Bronchial epithelial cell (primary cell): ENCODE measurements around the gene SCN2B. TPM values are rescaled to one million over a fixed set of nuclear protein-coding genes. Genes with fewer than 3 reads are reported as not detected.
"Not testable (repeated sequence)": the region's sequence is repeated elsewhere in the genome, so short reads cannot be mapped to it uniquely, and the experiment has no call there.

Experiments
- DNase-seq: peaks from one replicate; pipeline ENCODE4 v3.0.0-alpha.2; 2010; ENCODE audit warnings: low read depth
- FAIRE-seq: peaks from 2 replicates; lab custom pipeline; 2011; peaks lifted over from hg19 to GRCh38; lab: Jason Lieb, UNC
- H3K27me3 ChIP-seq: 2 replicates; pipeline ENCODE4 v1.5.1; 2011; ENCODE audit warnings: low read length; ENCODE audit not compliant: control insufficient read depth, insufficient read depth
- H3K36me3 ChIP-seq: 2 replicates; pipeline ENCODE4 v1.5.1; 2011; ENCODE audit warnings: low read length; ENCODE audit not compliant: control insufficient read depth, insufficient read depth
- H3K4me3 ChIP-seq: 2 replicates; pipeline ENCODE4 v1.5.1; 2011; ENCODE audit warnings: mild to moderate bottlenecking, low read depth, low read length, control low read depth
- total RNA-seq: library from RNA; depleted of rRNA; stranded (reverse); fragments of >200 nt; gene quantifications from 2 replicates; pipeline ENCODE4 v1.2.1, GENCODE V29; 2014
- TF ChIP-seq, protein P1 (sequence below): IDR thresholded peaks from 2 replicates; pipeline ENCODE4 v1.5.1; 2011; ENCODE audit warnings: mild to moderate bottlenecking, moderate library complexity, low read length, control low read depth, inconsistent platforms; ENCODE audit not compliant: insufficient read depth, severe bottlenecking

Gene SCN2B
- total RNA-seq, 1 donor from 2014 or later = under 0.01 TPM

DNA sequence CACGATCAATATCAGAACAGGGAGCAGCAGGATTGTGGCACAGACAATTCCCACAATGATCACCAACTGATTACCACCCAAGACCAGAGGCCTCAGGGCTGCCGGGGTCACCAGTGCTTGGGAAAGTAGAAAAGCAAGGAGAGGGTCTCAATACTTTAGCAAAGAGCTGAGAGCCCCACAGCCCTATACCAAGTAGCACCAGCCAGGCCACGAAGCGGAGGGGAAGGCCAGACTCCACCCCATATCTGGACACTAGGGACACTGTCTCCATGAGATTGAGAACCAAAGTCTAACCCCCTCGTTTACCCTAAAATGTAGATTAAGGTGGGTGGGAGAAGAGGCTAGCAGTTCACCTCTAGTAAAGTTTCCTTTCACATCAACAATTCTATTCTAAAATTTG, 24.1 kb upstream of the SCN2B start:
- TF ChIP-seq, protein P1, sequence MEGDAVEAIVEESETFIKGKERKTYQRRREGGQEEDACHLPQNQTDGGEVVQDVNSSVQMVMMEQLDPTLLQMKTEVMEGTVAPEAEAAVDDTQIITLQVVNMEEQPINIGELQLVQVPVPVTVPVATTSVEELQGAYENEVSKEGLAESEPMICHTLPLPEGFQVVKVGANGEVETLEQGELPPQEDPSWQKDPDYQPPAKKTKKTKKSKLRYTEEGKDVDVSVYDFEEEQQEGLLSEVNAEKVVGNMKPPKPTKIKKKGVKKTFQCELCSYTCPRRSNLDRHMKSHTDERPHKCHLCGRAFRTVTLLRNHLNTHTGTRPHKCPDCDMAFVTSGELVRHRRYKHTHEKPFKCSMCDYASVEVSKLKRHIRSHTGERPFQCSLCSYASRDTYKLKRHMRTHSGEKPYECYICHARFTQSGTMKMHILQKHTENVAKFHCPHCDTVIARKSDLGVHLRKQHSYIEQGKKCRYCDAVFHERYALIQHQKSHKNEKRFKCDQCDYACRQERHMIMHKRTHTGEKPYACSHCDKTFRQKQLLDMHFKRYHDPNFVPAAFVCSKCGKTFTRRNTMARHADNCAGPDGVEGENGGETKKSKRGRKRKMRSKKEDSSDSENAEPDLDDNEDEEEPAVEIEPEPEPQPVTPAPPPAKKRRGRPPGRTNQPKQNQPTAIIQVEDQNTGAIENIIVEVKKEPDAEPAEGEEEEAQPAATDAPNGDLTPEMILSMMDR = no peak
- DNase-seq (no peak), FAIRE-seq (no peak)
- Histone ChIP-seq H3K36me3 (no peaks in the 10 kb centered on the region), H3K27me3 (no peaks in the 10 kb centered on the region), H3K4me3 (no peak overlapping the region)

DNA sequence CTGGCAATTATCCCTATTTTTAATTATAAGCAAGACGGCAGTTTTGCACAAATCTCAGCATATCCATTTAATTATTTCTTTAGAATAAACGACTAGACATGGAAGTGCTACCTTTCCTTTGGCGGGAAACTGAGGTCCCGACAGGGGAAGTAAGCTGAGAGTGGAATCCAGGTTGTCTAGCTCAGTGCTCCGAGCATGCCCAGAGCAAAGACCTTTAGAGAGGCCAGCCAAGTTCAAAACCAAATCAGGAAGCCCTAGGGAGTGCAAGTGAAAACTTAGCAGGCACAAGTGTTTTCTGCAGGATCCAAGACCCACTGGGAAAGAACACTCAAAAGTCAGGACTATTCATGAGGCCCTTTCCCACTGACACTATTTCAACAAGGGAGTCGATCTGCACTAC, 22.7 kb upstream of the SCN2B start:
- Histone ChIP-seq H3K36me3 (no peaks in the 10 kb centered on the region), H3K4me3 (no peak overlapping the region), H3K27me3 (no peaks in the 10 kb centered on the region)
- DNase-seq (no peak), FAIRE-seq (no peak)
- TF ChIP-seq, protein P1 = no peak

DNA sequence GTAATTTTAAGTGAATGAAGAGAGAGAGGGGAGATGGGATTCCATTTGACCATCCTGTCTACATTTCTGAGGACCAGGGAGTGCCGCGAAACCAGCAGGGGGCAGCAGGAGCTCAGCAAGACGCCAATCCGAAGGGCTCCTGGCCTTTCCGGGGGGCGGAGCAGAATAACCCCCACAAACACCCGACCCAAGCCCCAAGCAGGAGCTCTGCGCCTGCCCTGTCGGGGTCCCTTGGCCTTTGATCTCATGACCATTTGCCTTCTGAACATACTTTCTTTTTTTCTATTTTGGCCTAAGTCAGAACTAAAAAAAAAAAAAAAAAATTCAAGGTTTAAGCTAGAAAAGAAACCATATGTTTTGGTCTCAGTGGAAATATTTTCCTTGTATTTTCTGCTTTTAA, 21.9 kb upstream of the SCN2B start:
- Histone ChIP-seq H3K4me3 (no peak overlapping the region), H3K36me3 (no peaks in the 10 kb centered on the region), H3K27me3 (no peaks in the 10 kb centered on the region)
- TF ChIP-seq, protein P1 = peak; percentile 96
- DNase-seq = peak; percentile 54
- no peak for FAIRE-seq

DNA sequence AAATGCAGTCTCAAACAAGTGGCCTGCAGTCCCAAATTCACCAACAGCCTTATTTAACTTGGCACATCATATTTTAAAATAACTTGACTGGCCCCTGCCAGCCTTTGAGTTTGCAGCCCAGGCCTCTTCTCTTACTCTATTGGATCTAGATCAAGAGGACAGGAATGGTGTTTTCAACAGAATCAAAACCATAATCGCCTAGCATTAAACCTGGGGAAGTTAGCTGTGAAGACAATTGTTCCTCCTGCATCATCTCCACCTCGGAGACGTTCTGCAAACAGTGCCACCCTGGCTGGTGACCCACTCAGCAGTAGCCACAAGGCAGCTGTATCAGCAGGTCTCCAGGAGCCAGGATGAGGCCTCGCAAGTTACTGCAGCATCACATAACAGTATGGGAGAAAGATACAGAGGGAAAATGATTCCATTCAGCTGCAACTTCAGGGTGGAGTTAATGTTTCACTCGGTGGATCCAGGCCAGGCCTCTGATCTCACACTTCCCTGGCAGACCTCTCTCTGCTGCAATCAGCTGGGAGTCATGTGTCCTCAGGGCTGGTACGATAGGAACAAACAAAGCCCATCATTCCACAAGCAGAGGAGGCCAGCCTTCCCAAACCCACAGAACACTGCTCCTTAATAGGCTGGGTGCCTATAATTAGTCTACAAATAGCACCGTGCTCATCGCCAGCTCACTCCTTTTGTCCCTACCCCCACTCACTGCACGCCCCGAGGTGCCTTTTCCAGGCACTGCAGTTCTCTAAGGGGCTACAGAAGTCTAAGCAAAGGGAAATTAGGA, 18.6 kb upstream of the SCN2B start:
- TF ChIP-seq, protein P1 = no peak
- no peaks in the 10 kb centered on the region for H3K27me3 ChIP-seq
- DNase-seq = peak; percentile 97
- peak; percentile 98 for FAIRE-seq
- H3K4me3 ChIP-seq = no peak overlapping the region
- H3K36me3 ChIP-seq = no peaks in the 10 kb centered on the region

DNA sequence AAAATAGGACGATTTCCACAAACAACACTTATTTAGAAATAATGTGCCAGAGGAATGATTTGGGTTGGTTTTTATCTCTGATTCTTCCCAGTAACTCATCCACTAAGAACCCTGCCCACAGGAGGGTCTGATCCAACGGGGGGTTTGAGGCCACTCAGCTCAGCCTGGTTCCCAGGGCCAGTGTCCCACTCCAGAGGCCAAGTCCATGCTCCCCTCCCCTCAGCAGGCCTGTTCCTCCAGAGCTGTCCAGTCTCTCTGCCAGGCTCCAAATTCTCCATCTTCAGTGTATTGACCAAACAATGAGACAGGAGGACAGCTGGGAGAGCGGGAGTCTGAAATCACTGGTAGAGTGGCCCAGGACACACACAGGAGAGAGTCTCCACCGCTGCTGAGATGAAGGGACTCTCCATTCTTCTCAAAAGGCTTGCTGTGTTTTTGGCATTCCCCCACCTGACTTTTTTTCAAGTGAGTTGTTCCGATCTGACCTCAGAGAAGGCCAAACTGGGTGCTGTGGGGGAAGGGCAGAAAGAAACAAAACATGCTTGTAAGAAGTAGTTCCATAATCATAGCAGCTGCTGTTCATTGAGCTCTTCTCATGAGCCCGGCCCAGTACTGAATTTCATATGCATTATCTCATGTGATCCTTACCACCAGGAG, 17.6 kb upstream of the SCN2B start:
- no peak for DNase-seq
- H3K27me3 ChIP-seq = no peaks in the 10 kb centered on the region
- no peaks in the 10 kb centered on the region for H3K36me3 ChIP-seq
- FAIRE-seq = no peak
- TF ChIP-seq, protein P1 = no peak
- no peak overlapping the region for H3K4me3 ChIP-seq

DNA sequence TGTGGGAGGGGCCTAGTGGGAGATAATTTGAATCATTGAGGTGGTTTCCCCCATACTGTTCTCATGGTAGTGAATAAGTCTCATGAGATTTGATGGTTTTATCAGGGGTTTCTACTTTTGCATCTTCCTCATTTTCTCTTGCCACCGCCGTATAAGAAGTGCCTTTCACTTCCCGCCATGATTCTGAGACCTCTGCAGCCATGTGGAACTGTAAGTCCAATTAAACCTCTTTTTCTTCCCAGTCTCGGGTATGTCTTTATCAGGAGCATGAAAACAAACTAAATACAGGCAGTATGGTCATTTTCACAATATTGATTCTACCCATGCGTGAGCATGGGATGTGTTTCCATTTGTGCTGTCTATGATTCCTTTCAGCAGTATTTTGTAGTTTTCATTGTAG, 16.4 kb upstream of the SCN2B start:
- not testable (repeated sequence) for DNase-seq, H3K4me3 ChIP-seq, FAIRE-seq, H3K27me3 ChIP-seq, H3K36me3 ChIP-seq

DNA sequence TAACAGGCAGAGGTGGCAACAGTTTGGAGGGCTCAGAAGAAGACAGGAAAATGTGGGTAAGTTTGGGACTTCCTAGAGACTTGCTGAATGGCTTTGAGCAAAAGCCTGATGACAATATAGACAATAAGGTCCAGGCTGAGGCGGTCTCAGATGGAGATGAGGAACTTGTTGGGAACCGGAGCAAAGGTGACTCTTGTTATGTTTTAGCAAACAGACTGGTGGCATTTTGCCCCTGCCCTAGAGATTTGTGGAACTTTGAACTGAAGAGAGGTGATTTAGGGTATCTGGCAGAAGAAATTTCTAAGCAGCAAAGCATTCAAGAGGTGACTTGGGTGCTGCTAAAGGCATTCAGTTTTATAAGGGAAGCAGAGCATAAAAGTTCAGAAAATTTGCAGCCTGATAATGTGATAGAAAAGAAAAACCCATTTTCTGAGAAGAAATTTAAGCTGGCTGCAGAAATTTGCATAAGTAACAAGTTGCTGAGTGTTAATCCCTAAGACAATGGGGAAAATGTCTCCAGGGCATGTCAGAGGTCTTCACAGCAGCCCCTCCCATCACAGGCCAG, 14.6 kb upstream of the SCN2B start:
- H3K4me3 ChIP-seq, H3K36me3 ChIP-seq, FAIRE-seq, H3K27me3 ChIP-seq, DNase-seq: not testable (repeated sequence)
